OCI-LY3 (cell line): ENCODE measurements around the gene ELANE.

ENCODE experiments used
- EZH2phosphoT487 ChIP-seq: fragments of 200-600 bp; shearing (Covaris generic); IDR thresholded peaks from 2 replicates; pipeline ENCODE4 v1.6.1; 2018; ENCODE audit warnings: antibody characterized with exemption, mixed run types, low read depth
- TF ChIP-seq, protein P1 (sequence below): fragments of 200-600, 300-600 bp; sonication (generic); IDR thresholded peaks from 2 replicates; pipeline ENCODE4 v1.5.1; 2014; ENCODE audit warnings: antibody characterized with exemption, low read length, low read depth

DNA sequence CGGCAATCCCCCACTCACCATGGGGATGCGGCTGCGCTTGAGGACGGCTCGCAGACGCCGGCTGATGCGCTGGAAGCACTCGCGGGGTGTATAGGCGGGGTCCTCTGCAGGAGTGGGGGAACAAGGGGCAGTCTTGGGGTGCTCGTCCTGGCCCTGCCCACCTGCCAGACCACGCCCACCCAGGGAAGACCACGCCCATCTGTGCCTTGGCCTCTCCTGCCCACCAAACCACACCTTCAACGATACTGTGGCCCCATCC is 47.9 kb downstream of the ELANE start:
- TF ChIP-seq, protein P1, sequence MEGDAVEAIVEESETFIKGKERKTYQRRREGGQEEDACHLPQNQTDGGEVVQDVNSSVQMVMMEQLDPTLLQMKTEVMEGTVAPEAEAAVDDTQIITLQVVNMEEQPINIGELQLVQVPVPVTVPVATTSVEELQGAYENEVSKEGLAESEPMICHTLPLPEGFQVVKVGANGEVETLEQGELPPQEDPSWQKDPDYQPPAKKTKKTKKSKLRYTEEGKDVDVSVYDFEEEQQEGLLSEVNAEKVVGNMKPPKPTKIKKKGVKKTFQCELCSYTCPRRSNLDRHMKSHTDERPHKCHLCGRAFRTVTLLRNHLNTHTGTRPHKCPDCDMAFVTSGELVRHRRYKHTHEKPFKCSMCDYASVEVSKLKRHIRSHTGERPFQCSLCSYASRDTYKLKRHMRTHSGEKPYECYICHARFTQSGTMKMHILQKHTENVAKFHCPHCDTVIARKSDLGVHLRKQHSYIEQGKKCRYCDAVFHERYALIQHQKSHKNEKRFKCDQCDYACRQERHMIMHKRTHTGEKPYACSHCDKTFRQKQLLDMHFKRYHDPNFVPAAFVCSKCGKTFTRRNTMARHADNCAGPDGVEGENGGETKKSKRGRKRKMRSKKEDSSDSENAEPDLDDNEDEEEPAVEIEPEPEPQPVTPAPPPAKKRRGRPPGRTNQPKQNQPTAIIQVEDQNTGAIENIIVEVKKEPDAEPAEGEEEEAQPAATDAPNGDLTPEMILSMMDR, result no peak
- no peak for TF ChIP-seq EZH2phosphoT487
